Measurements from ENCODE around the gene DRAM1. TPM values are rescaled to one million over a fixed set of nuclear protein-coding genes. Genes with fewer than 3 reads are reported as not detected.

Gene DRAM1, protein sequence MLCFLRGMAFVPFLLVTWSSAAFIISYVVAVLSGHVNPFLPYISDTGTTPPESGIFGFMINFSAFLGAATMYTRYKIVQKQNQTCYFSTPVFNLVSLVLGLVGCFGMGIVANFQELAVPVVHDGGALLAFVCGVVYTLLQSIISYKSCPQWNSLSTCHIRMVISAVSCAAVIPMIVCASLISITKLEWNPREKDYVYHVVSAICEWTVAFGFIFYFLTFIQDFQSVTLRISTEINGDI
- total RNA-seq = 10.5 and 12.5 TPM in 2 replicates

DNA sequence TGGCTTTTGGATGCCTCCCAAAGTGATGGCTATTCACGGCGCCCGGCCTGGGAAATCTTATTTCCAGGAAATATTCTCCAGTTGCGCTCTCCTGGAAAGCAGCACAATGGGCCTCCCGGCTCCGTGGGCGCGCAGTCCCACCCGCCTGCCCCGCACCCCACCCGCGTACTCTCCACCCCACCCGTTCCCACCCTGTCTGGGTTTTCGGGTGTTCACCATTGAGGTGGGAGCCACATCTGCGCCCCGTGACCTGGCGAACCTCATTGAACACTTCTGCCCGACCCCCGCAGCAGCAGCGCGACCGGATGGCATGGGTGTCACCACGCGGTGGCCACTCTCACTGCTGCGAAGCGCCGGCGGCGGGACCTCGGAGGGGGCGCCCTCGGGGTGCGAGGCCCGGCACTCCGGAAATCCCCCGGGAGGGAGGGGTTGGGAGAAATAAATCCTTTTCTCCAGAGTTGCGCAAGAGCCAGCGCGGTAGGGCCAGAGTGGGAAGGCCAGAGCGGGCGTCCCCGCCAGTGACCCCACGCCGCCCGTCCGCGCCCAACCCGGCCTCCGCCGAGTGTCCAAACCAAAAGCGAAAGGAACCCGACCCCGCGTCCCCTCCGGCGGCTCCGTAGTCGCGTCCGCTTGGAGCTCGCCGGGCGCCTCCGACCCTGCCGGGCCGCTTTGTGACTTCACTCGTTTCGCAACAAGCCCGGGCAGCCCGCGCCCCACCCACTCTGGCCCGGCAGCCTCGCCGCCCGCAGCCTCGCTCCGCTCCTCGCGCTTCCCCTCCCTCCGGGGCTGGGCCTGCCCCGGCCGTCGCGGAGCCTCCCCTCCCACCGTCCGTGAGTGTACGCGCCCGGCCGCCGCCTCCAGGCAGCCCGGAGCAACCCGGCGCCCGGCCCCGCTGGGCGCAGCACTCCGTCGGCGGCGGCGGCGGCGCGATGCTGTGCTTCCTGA is at the start of gene DRAM1:
TSS of gene DRAM1 (plus strand) at position 720 of the 945 bp plus-strand sequence. CDS start at position 930, 210 bp downstream.

DNA sequence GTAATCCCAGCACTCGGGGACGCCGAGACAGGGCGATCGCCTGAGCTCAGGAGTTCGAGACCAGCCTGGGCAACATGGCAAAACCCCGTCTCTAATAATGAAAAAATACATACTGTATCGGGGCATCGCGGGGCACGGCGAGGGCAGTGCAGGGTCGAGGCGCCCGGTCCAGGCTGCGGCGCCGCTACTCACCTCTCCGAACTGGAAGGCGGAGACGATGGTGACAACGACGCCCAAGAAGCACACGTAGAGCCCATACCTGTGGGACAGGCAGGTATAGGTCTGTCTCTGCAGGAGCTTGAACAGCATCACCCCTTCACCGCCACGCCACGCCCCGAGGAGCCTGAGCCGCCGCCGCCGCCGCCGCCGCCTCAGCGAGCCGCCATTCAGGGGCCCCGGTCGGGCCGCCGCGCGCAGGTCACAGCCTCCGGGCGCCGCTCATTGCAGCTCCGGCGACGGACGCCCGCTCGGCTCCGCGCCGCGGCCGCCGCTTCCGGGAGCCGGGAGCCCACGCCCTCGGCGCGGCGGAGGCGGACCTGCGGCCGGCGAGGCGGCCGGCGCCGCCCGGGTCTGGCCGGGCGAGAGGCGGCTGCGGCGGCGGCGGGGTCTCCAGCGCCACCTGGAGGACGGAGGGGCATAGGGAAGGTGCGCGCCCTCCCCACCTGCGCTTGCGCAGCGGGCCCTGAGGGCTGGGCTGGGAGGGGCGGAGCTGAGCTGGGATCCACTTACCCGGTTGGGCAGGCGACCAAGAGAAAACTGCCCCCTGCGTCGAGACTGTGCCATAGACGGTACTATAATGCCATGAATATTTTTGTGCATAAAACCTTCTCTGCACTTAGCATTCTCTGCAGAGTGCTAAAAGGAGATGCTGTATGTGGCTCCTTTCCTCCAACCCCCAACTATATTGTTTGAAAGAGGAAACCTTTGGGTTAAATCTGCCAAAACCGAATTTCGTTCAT is 46.7 kb upstream of the DRAM1 start, which contains the start of gene GNPTAB:
TSS of gene GNPTAB (minus strand) at position 593 of the 959 bp plus-strand sequence. CDS start at position 309, 284 bp downstream.

Other genes with a start within 250 kb of the DRAM1 start
- 19.7 and 19.8 TPM in 2 replicates for gene CHPT1, start 179.9 kb upstream of the DRAM1 start, total RNA-seq
- not detected in 2 replicates for gene SYCP3, start 138.1 kb upstream of the DRAM1 start, total RNA-seq
- 11.3 and 15.8 TPM in 2 replicates for gene GNPTAB, start 46.6 kb upstream of the DRAM1 start, total RNA-seq
- 65.0 and 68.6 TPM in 2 replicates for gene WASHC3, start 184.4 kb downstream of the DRAM1 start, total RNA-seq
- gene NUP37, start 242.5 kb downstream of the DRAM1 start, total RNA-seq = 21.6 and 27.0 TPM in 2 replicates
- gene PARPBP, start 242.6 kb downstream of the DRAM1 start, total RNA-seq = 1.1 and 2.9 TPM in 2 replicates